GM18499 (cell line): ENCODE data around the gene LRP6.
A peak's percentile ranks its signal among the peaks of the same experiment; 100 is the strongest.
"Not testable (repeated sequence)": the region's sequence is repeated elsewhere in the genome, so short reads cannot be mapped to it uniquely, and the experiment has no call there.

Experiments
- ATAC-seq: cut with Tn5 transposase; IDR thresholded peaks from one replicate; pipeline ENCODE4 v1.9.1; 2021; ENCODE audit warnings: moderate number of reproducible peaks; ENCODE audit not compliant: insufficient read depth, unreplicated experiment

The LRP6 gene

GRCh38 chr12:12185414-12185813 lies 81.4 kb downstream of the LRP6 start:
- no peak for ATAC-seq

GRCh38 chr12:12182703-12183365 lies 84.0 kb downstream of the LRP6 start:
- no peak for ATAC-seq

GRCh38 chr12:12181511-12181910 lies 85.3 kb downstream of the LRP6 start:
- no peak for ATAC-seq

GRCh38 chr12:12180575-12180974 lies 86.3 kb downstream of the LRP6 start:
- ATAC-seq, result no peak

GRCh38 chr12:12180136-12180535 lies 86.7 kb downstream of the LRP6 start:
- ATAC-seq, result no peak

- ATAC-seq, result no peak
Measured at GRCh38 chr12:12178559-12178958, 88.3 kb downstream of the LRP6 start.

GRCh38 chr12:12176402-12176801 lies 90.4 kb downstream of the LRP6 start:
- no peak for ATAC-seq

- ATAC-seq, result peak; percentile 72
Measured at GRCh38 chr12:12171991-12172511, 94.8 kb downstream of the LRP6 start.

- no peak for ATAC-seq
Measured at GRCh38 chr12:12167847-12168246, 99.0 kb downstream of the LRP6 start.

GRCh38 chr12:12166751-12167150 lies 100.1 kb downstream of the LRP6 start:
- no peak for ATAC-seq

GRCh38 chr12:12159988-12160387 lies 106.9 kb downstream of the LRP6 start:
- ATAC-seq, result no peak

- no peak for ATAC-seq
Measured at GRCh38 chr12:12158858-12159257, 108.0 kb downstream of the LRP6 start.

- ATAC-seq, result no peak
Measured at GRCh38 chr12:12157424-12157823, 109.4 kb downstream of the LRP6 start.

- no peak for ATAC-seq
Measured at GRCh38 chr12:12156828-12157227, 110.0 kb downstream of the LRP6 start.

- ATAC-seq, result no peak
Measured at GRCh38 chr12:12156116-12156515, 110.7 kb downstream of the LRP6 start.

- ATAC-seq, result no peak
Measured at GRCh38 chr12:12153596-12153995, 113.2 kb downstream of the LRP6 start.

- ATAC-seq, result no peak
Measured at GRCh38 chr12:12147111-12147510, 119.7 kb downstream of the LRP6 start.

GRCh38 chr12:12144531-12144930 lies 122.3 kb downstream of the LRP6 start:
- ATAC-seq, result not testable (repeated sequence)

GRCh38 chr12:12141000-12141399 lies 125.8 kb downstream of the LRP6 start:
- ATAC-seq, result no peak

GRCh38 chr12:12138203-12139154 lies 128.4 kb downstream of the LRP6 start:
- ATAC-seq, result no peak

- ATAC-seq, result no peak
Measured at GRCh38 chr12:12133785-12134184, 133.1 kb downstream of the LRP6 start.
